Effector memory CD4-positive, alpha-beta T cell (primary cell): ENCODE measurements around the gene DRC7.
A peak's percentile ranks its signal among the peaks of the same experiment; 100 is the strongest.

ENCODE experiments used
- DNase-seq, 3 donors: peaks; one replicate each; pipeline ENCODE4 v3.0.0-alpha.2; 2020
- H3K27ac ChIP-seq: 2 replicates; pipeline ENCODE4 v1.7.0; 2013; ENCODE audit warnings: mild to moderate bottlenecking, low read length, moderate library complexity; ENCODE audit not compliant: insufficient read depth, poor library complexity, severe bottlenecking
- H3K27me3 ChIP-seq: replicated peaks from 2 replicates; pipeline ENCODE4 v1.7.0; 2013; ENCODE audit warnings: mild to moderate bottlenecking, low read length; ENCODE audit not compliant: insufficient read depth, control insufficient read depth, poor library complexity, severe bottlenecking
- H3K36me3 ChIP-seq: 2 replicates; pipeline ENCODE4 v1.7.0; 2013; ENCODE audit warnings: mild to moderate bottlenecking, low read length, moderate library complexity; ENCODE audit not compliant: control insufficient read depth, insufficient read depth
- H3K4me1 ChIP-seq: 2 replicates; pipeline ENCODE4 v1.7.0; 2013; ENCODE audit warnings: low read length, mild to moderate bottlenecking; ENCODE audit not compliant: control insufficient read depth, insufficient read depth, poor library complexity, severe bottlenecking
- H3K4me3 ChIP-seq: 2 replicates; pipeline ENCODE4 v1.7.0; 2013; ENCODE audit warnings: low read length, low read depth, mild to moderate bottlenecking; ENCODE audit not compliant: insufficient read depth, poor library complexity, severe bottlenecking
- H3K9me3 ChIP-seq: 2 replicates; pipeline ENCODE4 v1.7.0; 2013; ENCODE audit warnings: mild to moderate bottlenecking, low read length, moderate library complexity; ENCODE audit not compliant: control insufficient read depth

DRC7 gene

DNA sequence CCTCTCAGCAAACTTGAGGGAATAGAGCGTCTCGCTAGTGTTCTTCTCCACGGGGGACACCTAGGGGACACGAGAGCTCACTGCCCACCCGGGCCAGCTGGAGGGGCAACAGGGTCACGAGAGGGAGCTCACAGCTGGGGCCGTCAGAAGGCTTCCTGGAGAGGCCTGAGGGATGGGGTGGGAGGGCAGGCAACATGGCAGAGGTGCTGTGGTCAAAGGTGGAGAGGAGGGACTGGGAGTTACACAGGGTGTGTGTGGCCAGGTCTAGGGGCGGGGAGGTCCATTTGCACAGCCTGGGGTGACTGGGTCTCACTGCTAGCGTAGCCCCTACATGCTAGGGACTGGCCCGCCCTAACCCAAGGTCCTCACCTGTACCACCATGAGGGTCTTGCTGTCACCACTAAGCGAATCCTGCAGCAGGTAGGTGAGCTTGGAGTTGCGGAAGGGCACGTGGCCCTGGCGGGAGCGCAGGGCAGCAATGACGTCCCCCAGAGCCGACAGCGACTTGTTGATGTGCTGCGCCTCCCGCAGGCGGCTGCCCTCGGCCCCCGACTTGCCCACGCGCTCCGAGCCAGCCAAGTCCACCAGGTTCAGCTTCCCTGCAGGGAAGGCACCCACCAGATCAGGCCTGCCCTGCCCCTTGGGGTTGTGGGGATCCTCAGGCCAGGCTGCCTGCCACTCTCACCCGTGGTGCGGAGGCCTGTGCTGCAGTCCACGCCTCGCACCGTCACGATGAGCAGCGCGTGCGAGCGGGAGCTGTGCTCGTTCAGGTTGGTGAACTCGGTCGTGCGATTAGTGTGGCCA lies 66.0 kb downstream of the DRC7 start:
- Histone ChIP-seq H3K36me3 (peaks cover 3% of the 10 kb centered on the region), H3K27me3 (no peaks in the 10 kb centered on the region), H3K4me3 (no peak overlapping the region), H3K4me1 (peaks cover 3% of the 10 kb centered on the region), H3K27ac (no peak overlapping the region), H3K9me3 (no peaks in the 10 kb centered on the region)
- DNase-seq, result no peak

- Histone ChIP-seq H3K36me3 (no peaks in the 10 kb centered on the region), H3K9me3 (no peaks in the 10 kb centered on the region), H3K4me3 (no peak overlapping the region), H3K27ac (no peak overlapping the region), H3K4me1 (peaks cover 3% of the 10 kb centered on the region), H3K27me3 (no peaks in the 10 kb centered on the region)
- DNase-seq, result no peak
Observed at GRCh38 chr16:57761301-57761700, 66.7 kb downstream of the DRC7 start.

DNA sequence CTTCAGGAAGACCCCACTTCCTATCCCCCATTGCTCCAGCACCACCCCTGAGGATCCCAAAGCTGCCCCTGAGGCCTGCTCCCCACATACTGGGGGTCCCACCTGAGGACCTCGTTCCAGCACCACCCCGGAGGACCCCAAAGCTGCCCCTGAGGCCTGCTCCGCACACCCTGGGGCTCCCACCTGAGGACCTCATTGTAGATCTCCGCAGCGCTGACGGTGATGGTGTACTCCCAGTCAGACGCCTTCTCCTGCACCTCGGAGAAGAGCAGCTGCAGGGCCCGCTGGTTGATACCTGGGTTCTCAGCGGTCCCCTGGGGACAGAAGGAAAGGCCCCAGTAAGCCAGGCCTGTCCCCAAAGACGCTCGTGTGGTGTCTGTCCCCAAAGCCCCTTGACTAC lies 67.4 kb downstream of the DRC7 start:
- no peaks in the 10 kb centered on the region for H3K36me3 ChIP-seq

GRCh38 chr16:57762365-57763040 lies 67.9 kb downstream of the DRC7 start:
- H3K27ac ChIP-seq, result no peak overlapping the region
- H3K4me3 ChIP-seq, result no peak overlapping the region
- H3K27me3 ChIP-seq, result no peaks in the 10 kb centered on the region
- H3K9me3 ChIP-seq, result no peaks in the 10 kb centered on the region
- H3K4me1 ChIP-seq, result no peaks in the 10 kb centered on the region
- H3K36me3 ChIP-seq, result no peaks in the 10 kb centered on the region
- no peak for DNase-seq

More for the DNA sequence above, 67.4 kb downstream of the DRC7 start:
- no peak for DNase-seq
- Histone ChIP-seq H3K9me3 (no peaks in the 10 kb centered on the region), H3K4me1 (peaks cover 3% of the 10 kb centered on the region), H3K27me3 (no peaks in the 10 kb centered on the region), H3K27ac (no peak overlapping the region), H3K4me3 (no peak overlapping the region)

DNA sequence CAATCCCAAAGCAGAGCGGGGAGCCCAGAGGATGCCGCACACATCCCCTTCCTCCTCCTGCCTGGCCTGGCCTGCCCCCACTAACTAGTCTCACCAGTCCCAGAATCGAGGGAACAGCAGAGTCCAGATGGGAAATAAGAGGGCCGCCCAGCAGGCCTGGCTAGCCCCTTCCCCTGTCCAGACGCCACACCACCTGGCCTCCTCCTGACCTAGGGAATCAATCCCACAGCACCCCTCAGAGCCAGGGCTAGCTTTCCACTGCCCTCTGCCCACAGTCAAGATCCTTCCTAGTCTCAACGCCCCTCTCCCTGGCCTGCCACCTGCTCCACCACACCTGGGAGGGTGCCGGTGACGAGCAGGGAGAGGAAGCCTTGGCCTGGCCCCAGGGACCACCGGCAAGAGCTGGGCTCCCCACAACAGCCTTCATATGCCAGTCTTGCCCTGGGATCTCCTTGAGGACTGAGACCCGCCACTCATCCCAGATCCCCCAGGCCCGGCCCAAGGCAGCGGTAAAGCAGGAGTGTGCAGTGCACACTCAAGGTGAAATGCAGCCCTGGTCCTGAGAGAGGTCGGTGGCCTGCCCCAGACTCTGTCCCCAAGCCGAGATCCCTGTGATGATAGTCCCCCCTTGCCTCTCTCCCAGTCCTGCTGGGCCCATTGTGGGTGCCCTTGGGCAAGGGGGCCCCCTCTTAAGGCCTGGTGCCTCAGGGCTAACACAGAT lies 68.8 kb downstream of the DRC7 start:
- DNase-seq, result no peak
- Histone ChIP-seq H3K4me1 (no peaks in the 10 kb centered on the region), H3K4me3 (no peak overlapping the region), H3K27me3 (no peaks in the 10 kb centered on the region), H3K27ac (no peak overlapping the region), H3K36me3 (no peaks in the 10 kb centered on the region), H3K9me3 (no peaks in the 10 kb centered on the region)

- Histone ChIP-seq H3K4me3 (no peak overlapping the region), H3K4me1 (no peaks in the 10 kb centered on the region), H3K9me3 (no peaks in the 10 kb centered on the region), H3K27ac (no peak overlapping the region), H3K27me3 (no peaks in the 10 kb centered on the region), H3K36me3 (no peaks in the 10 kb centered on the region)
- no peak for DNase-seq
Observed at GRCh38 chr16:57764006-57764340, 69.4 kb downstream of the DRC7 start.

DNA sequence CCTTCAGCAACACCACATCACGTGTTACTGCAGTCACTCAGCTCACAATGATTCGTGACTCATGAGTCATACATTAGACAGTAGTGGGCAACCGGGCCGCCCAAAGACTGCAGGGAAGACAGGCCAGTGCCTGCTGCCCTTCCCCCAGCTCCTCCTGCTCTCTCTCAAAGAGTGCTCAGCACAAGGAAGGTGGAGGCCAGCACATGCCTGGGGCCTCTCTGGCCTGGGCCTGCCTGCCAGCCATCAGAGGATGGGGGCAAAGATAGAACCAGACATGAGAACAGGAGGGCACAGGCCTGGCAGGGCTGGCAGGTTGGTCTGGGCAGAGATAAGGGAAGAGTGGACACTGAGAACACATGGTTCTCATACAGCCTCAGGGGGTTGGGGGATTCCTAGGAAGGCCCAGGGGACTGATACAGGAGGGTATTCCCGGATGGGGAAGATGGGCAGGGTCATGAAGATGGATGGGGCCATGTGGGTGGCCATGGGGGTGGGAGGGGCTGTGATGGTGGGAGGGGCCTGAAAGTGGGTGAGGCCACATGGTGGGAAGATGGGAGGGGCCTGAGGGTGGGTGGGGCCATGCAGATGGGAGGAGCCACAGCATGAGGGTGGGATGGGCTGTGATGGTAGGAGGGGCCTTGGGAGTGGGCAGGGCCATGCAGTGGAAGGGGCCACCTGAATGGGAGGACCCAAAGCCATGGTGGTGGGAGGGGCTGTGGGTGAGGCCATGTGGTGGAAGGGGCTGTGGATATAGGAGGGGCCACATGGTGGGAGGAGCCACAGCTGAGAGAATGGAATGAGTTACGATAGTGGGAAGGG lies 69.9 kb downstream of the DRC7 start:
- no peak overlapping the region for H3K4me3 ChIP-seq
- no peaks in the 10 kb centered on the region for H3K9me3 ChIP-seq
- DNase-seq, result peak in 2 of 3 donors; percentile 23 to 37
- no peaks in the 10 kb centered on the region for H3K36me3 ChIP-seq
- H3K27me3 ChIP-seq, result no peaks in the 10 kb centered on the region
- no peak overlapping the region for H3K27ac ChIP-seq
- H3K4me1 ChIP-seq, result no peaks in the 10 kb centered on the region

DNA sequence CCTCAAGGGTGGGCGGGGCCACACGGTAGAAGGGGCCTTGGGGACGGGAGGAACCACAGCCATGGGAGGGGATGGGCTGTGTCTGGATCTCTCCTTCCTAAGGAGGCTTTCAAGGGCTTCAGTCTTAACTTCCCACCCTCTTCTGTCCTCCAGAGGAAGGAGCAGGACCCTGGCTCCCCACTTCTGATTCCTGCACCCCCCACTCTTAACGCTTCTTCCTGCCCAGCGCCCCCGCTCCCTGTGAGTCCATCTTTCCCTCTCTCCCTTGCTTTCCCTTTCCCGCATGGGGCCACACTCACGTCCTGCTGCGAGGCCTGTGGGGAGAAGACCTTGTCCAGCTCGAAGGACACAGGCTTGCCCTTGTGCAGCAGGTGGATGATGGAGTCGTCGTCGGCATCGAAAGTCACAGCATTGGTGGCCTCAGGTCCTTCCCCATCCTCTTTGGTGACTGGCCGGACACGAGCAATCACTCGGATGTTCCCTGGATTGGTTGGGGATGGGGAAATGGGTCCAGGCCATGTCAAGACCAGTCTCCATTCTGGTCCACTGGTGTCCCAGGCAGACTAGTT lies 70.6 kb downstream of the DRC7 start:
- no peaks in the 10 kb centered on the region for H3K4me1 ChIP-seq

DNA sequence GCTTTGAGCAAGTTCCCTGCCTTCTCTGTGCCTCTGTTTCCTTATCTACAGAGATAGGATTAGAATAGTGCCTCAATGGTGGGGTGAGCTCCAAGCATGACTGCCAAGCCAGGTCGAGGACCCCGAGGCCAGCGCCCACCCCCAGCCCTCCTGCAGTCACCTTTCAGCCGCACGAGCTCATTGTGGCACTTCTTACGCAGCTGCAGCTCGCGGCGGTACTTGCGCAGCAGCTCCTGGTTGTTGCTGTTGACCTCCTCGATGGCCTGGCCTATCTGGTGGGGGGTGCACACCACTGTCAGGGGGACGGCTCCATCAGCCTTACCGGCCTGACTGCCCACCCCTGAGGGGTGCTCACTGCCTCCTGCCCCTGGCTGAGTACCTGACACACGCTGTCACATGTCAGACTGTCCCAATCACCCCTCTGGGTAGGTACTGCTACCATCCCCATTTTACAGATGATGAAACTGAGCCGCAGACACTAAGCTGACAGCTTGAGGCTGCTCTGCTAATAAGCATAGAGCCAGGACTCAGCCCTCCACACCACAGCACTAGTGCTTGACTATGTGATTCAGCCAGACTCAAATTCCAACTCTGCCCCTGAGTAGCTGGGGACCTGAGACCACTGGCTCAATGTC lies 72.2 kb downstream of the DRC7 start:
- H3K9me3 ChIP-seq, result no peaks in the 10 kb centered on the region
- no peak overlapping the region for H3K27ac ChIP-seq
- H3K36me3 ChIP-seq, result no peaks in the 10 kb centered on the region
- H3K4me1 ChIP-seq, result no peaks in the 10 kb centered on the region
- H3K4me3 ChIP-seq, result no peak overlapping the region
- H3K27me3 ChIP-seq, result no peaks in the 10 kb centered on the region
- no peak for DNase-seq

More for the DNA sequence above, 70.6 kb downstream of the DRC7 start:
- Histone ChIP-seq H3K36me3 (no peaks in the 10 kb centered on the region), H3K4me3 (no peak overlapping the region), H3K27ac (no peak overlapping the region), H3K9me3 (no peaks in the 10 kb centered on the region), H3K27me3 (no peaks in the 10 kb centered on the region)
- no peak for DNase-seq
